WTC11 (cell line): Measurements from ENCODE around the gene VWA8.

Source experiments
- ELF4 ChIP-seq: sonication (generic); formaldehyde crosslinking; IDR thresholded peaks from 2 replicates; pipeline ENCODE4 v1.8.1; 2022; ENCODE audit warnings: low read depth, mild to moderate bottlenecking, moderate library complexity, missing genetic modification reagents
- ESRRA ChIP-seq: sonication (generic); formaldehyde crosslinking; IDR thresholded peaks from 2 replicates; pipeline ENCODE4 v1.8.1; 2022; ENCODE audit warnings: mild to moderate bottlenecking, missing genetic modification reagents, borderline replicate concordance
- FOXJ3 ChIP-seq: sonication (generic); formaldehyde crosslinking; IDR thresholded peaks from 2 replicates; pipeline ENCODE4 v1.9.0; 2021; ENCODE audit warnings: missing genetic modification reagents, mild to moderate bottlenecking, borderline replicate concordance
- IRF2 ChIP-seq: sonication (generic); formaldehyde crosslinking; IDR thresholded peaks from 2 replicates; pipeline ENCODE4 v1.8.0; 2022; ENCODE audit warnings: low read depth, missing genetic modification reagents, borderline replicate concordance
- TCF7 ChIP-seq: sonication (generic); formaldehyde crosslinking; IDR thresholded peaks from 2 replicates; pipeline ENCODE4 v1.8.0; 2022; ENCODE audit warnings: mild to moderate bottlenecking, low read depth, missing genetic modification reagents, moderate library complexity
- TP53 ChIP-seq: sonication (generic); formaldehyde crosslinking; IDR thresholded peaks from 2 replicates; pipeline ENCODE4 v1.8.1; 2023; ENCODE audit warnings: mild to moderate bottlenecking, missing genetic modification reagents
- TF ChIP-seq, protein P1 (sequence below): fragments of 200-600 bp; IDR thresholded peaks from 2 replicates; pipeline ENCODE4 v1.8.0; 2022; ENCODE audit warnings: antibody characterized with exemption
- TF ChIP-seq, protein P2 (sequence below): sonication (generic); formaldehyde crosslinking; IDR thresholded peaks from 2 replicates; pipeline ENCODE4 v1.8.0; 2022; ENCODE audit warnings: mild to moderate bottlenecking, missing genetic modification reagents
- TF ChIP-seq, protein P3 (sequence below): sonication (generic); formaldehyde crosslinking; IDR thresholded peaks from 2 replicates; pipeline ENCODE4 v1.8.1; 2023; ENCODE audit warnings: mild to moderate bottlenecking, missing genetic modification reagents, borderline replicate concordance
- TF ChIP-seq, protein P4 (sequence below): sonication (generic); formaldehyde crosslinking; IDR thresholded peaks from 2 replicates; pipeline ENCODE4 v1.8.1; 2022; ENCODE audit warnings: low read depth, missing genetic modification reagents, borderline replicate concordance
- TF ChIP-seq, protein P5 (sequence below): sonication (generic); formaldehyde crosslinking; IDR thresholded peaks from 2 replicates; pipeline ENCODE4 v1.8.1; 2023; ENCODE audit warnings: mild to moderate bottlenecking, missing genetic modification reagents, moderate library complexity
- TF ChIP-seq, protein P6 (sequence below): sonication (generic); formaldehyde crosslinking; IDR thresholded peaks from 2 replicates; pipeline ENCODE4 v1.8.1; 2023; ENCODE audit warnings: mild to moderate bottlenecking, moderate library complexity, missing genetic modification reagents
- TF ChIP-seq, protein P7 (sequence below): sonication (generic); formaldehyde crosslinking; conservative IDR thresholded peaks from 2 replicates; pipeline ENCODE4 v1.8.1; 2022; ENCODE audit warnings: mild to moderate bottlenecking, missing genetic modification reagents
- TF ChIP-seq, protein P8 (sequence below): sonication (generic); formaldehyde crosslinking; IDR thresholded peaks from 2 replicates; pipeline ENCODE4 v1.8.1; 2023; ENCODE audit warnings: mild to moderate bottlenecking, missing genetic modification reagents

DNA sequence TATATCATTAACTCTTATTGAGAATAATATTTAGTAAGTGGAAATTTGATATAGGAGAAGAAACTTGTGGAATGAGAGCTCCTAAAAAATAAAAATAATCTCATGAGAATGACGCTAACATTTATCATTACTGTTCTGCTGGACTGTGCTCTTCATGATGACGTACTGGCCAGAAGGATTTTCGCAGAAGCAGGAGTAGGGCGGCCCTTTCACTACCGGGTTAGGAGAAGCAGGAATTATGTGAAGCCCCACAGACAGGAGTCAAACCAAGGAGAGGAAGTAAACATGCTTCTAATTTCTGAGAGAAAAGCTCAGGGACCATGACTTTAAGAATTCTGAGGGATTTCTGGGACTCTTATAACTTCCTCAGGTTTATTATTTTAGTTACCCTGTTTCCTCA, 195.1 kb downstream of the VWA8 start:
- TF ChIP-seq, protein P1, sequence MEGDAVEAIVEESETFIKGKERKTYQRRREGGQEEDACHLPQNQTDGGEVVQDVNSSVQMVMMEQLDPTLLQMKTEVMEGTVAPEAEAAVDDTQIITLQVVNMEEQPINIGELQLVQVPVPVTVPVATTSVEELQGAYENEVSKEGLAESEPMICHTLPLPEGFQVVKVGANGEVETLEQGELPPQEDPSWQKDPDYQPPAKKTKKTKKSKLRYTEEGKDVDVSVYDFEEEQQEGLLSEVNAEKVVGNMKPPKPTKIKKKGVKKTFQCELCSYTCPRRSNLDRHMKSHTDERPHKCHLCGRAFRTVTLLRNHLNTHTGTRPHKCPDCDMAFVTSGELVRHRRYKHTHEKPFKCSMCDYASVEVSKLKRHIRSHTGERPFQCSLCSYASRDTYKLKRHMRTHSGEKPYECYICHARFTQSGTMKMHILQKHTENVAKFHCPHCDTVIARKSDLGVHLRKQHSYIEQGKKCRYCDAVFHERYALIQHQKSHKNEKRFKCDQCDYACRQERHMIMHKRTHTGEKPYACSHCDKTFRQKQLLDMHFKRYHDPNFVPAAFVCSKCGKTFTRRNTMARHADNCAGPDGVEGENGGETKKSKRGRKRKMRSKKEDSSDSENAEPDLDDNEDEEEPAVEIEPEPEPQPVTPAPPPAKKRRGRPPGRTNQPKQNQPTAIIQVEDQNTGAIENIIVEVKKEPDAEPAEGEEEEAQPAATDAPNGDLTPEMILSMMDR, result no peak
- TF ChIP-seq ESRRA (CRISPR knock-in tag) (no peak), TCF7 (CRISPR knock-in tag) (no peak), TP53 (no peak), ELF4 (CRISPR knock-in tag) (no peak), FOXJ3 (CRISPR knock-in tag) (no peak), IRF2 (CRISPR knock-in tag) (no peak)
- TF ChIP-seq, protein P2, sequence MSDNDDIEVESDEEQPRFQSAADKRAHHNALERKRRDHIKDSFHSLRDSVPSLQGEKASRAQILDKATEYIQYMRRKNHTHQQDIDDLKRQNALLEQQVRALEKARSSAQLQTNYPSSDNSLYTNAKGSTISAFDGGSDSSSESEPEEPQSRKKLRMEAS (CRISPR knock-in tag), result no peak
- TF ChIP-seq, protein P3, sequence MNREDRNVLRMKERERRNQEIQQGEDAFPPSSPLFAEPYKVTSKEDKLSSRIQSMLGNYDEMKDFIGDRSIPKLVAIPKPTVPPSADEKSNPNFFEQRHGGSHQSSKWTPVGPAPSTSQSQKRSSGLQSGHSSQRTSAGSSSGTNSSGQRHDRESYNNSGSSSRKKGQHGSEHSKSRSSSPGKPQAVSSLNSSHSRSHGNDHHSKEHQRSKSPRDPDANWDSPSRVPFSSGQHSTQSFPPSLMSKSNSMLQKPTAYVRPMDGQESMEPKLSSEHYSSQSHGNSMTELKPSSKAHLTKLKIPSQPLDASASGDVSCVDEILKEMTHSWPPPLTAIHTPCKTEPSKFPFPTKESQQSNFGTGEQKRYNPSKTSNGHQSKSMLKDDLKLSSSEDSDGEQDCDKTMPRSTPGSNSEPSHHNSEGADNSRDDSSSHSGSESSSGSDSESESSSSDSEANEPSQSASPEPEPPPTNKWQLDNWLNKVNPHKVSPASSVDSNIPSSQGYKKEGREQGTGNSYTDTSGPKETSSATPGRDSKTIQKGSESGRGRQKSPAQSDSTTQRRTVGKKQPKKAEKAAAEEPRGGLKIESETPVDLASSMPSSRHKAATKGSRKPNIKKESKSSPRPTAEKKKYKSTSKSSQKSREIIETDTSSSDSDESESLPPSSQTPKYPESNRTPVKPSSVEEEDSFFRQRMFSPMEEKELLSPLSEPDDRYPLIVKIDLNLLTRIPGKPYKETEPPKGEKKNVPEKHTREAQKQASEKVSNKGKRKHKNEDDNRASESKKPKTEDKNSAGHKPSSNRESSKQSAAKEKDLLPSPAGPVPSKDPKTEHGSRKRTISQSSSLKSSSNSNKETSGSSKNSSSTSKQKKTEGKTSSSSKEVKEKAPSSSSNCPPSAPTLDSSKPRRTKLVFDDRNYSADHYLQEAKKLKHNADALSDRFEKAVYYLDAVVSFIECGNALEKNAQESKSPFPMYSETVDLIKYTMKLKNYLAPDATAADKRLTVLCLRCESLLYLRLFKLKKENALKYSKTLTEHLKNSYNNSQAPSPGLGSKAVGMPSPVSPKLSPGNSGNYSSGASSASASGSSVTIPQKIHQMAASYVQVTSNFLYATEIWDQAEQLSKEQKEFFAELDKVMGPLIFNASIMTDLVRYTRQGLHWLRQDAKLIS (CRISPR knock-in tag), result no peak
- TF ChIP-seq, protein P4, sequence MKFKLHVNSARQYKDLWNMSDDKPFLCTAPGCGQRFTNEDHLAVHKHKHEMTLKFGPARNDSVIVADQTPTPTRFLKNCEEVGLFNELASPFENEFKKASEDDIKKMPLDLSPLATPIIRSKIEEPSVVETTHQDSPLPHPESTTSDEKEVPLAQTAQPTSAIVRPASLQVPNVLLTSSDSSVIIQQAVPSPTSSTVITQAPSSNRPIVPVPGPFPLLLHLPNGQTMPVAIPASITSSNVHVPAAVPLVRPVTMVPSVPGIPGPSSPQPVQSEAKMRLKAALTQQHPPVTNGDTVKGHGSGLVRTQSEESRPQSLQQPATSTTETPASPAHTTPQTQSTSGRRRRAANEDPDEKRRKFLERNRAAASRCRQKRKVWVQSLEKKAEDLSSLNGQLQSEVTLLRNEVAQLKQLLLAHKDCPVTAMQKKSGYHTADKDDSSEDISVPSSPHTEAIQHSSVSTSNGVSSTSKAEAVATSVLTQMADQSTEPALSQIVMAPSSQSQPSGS (CRISPR knock-in tag), result no peak
- TF ChIP-seq, protein P5, sequence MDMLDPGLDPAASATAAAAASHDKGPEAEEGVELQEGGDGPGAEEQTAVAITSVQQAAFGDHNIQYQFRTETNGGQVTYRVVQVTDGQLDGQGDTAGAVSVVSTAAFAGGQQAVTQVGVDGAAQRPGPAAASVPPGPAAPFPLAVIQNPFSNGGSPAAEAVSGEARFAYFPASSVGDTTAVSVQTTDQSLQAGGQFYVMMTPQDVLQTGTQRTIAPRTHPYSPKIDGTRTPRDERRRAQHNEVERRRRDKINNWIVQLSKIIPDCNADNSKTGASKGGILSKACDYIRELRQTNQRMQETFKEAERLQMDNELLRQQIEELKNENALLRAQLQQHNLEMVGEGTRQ (CRISPR knock-in tag), result no peak
- TF ChIP-seq, protein P6, sequence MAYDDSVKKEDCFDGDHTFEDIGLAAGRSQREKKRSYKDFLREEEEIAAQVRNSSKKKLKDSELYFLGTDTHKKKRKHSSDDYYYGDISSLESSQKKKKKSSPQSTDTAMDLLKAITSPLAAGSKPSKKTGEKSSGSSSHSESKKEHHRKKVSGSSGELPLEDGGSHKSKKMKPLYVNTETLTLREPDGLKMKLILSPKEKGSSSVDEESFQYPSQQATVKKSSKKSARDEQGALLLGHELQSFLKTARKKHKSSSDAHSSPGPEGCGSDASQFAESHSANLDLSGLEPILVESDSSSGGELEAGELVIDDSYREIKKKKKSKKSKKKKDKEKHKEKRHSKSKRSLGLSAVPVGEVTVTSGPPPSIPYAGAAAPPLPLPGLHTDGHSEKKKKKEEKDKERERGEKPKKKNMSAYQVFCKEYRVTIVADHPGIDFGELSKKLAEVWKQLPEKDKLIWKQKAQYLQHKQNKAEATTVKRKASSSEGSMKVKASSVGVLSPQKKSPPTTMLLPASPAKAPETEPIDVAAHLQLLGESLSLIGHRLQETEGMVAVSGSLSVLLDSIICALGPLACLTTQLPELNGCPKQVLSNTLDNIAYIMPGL (CRISPR knock-in tag), result no peak
- TF ChIP-seq, protein P7, sequence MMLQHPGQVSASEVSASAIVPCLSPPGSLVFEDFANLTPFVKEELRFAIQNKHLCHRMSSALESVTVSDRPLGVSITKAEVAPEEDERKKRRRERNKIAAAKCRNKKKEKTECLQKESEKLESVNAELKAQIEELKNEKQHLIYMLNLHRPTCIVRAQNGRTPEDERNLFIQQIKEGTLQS, result no peak
- TF ChIP-seq, protein P8, sequence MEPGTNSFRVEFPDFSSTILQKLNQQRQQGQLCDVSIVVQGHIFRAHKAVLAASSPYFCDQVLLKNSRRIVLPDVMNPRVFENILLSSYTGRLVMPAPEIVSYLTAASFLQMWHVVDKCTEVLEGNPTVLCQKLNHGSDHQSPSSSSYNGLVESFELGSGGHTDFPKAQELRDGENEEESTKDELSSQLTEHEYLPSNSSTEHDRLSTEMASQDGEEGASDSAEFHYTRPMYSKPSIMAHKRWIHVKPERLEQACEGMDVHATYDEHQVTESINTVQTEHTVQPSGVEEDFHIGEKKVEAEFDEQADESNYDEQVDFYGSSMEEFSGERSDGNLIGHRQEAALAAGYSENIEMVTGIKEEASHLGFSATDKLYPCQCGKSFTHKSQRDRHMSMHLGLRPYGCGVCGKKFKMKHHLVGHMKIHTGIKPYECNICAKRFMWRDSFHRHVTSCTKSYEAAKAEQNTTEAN, result no peak
